ENCODE results near the gene CDK10.
"Not testable (repeated sequence)": the region's sequence is repeated elsewhere in the genome, so short reads cannot be mapped to it uniquely, and the experiment has no call there.

CDK10 gene

DNA sequence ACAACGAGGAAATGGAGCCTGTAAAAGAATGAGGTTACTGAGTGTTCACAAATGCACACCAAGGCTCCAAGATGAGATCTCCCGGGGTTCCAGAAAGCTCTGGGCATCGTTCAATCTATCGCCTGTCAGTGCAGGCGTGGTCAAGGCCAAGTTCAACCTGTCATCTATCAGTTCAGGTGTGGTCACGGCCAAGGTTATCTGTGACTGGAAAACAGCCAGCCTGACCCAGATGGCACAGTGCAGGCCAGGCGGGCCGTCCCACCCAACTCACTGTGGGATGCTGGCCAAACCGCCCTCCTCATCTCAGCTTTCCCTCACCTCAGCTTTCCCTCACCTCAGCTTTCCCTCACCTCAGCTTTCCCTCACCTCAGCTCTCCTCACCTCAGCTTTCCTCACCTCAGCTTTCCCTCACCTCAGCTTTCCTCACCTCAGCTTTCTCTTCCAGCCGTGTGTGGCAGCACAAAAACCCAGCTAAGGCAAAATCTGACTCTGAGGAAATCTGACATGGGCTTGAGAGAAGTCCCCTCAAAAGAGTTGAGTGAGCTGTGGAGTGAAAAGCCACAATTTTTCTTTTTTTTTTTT lies 31.3 kb upstream of the CDK10 start:
- no peak for TF ChIP-seq CTCF (IDR thresholded peaks at IDR 0.05; ENCODE audit: low read depth, low read length, missing control alignments)
- no peak for DNase-seq (ENCODE audit: extremely low read depth, low read depth)

DNA sequence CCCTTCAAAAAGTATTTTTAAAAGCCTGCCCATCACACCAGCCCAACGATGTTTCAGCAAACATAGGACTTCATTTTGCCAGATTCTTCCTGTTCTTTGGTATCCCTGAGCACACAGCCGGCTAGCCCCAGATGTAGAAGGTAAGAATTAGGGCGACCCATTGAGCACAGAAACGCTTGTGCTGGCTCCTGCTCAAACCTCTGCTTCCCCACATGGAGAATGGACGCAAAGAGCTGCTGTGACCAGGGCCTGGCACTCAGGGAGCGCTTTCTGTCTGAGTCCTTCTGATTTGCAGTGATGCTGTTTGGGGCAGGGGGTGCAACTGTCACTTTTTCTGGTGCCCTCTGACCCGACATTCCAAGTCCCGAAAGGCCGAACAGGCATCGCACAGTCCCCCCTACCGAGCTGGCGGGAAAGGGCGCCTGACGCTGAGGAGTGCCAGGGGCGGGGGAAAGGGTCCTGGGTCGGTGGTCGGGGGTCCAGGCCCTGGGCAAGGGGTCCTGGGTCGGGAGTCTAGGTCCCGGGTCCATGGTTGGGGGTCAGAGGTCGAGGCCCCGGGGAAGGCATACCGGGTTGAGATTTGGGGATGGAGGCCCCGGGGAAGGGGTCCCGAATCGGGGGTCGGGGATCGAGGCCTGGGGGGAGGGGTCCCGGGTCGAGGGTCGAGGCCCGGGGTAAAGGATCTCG lies 29.9 kb upstream of the CDK10 start:
- TF ChIP-seq CTCF (IDR thresholded peaks at IDR 0.05; ENCODE audit: low read depth, low read length, missing control alignments): no peak
- DNase-seq (ENCODE audit: extremely low read depth, low read depth): no peak
- H3K4me3 ChIP-seq (replicated peaks; ENCODE audit: low read depth, low read length): peak overlapping the region; percentile 86

More for the DNA sequence above, 31.3 kb upstream of the CDK10 start:
- no peak overlapping the region for H3K4me3 ChIP-seq (replicated peaks; ENCODE audit: low read depth, low read length)

GRCh38 chr16:89657442-89658220 lies 28.9 kb upstream of the CDK10 start, which contains the start of the genes CHMP1A and SPATA33:
Gene CHMP1A, minus strand, starts transcription at chr16:89657708. Its CDS starts 120 bp downstream, at chr16:89657588.
Gene SPATA33, plus strand, starts transcription at chr16:89657836. Its CDS starts 76 bp downstream, at chr16:89657912.
- peak within 1 kb of the TSS; percentile 86 for H3K4me3 ChIP-seq (replicated peaks; ENCODE audit: low read depth, low read length)
- no peak for TF ChIP-seq CTCF (IDR thresholded peaks at IDR 0.05; ENCODE audit: low read depth, low read length, missing control alignments)
- DNase-seq (ENCODE audit: extremely low read depth, low read depth): peak; percentile 39

GRCh38 chr16:89658221-89658879 lies 28.1 kb upstream of the CDK10 start:
- H3K4me3 ChIP-seq (replicated peaks; ENCODE audit: low read depth, low read length): peak overlapping the region; percentile 86
- no peak for TF ChIP-seq CTCF (IDR thresholded peaks at IDR 0.05; ENCODE audit: low read depth, low read length, missing control alignments)
- DNase-seq (ENCODE audit: extremely low read depth, low read depth): no peak

GRCh38 chr16:89660146-89660545 lies 26.3 kb upstream of the CDK10 start:
- no peak overlapping the region for H3K4me3 ChIP-seq (replicated peaks; ENCODE audit: low read depth, low read length)
- no peak for DNase-seq (ENCODE audit: extremely low read depth, low read depth)
- TF ChIP-seq CTCF (IDR thresholded peaks at IDR 0.05; ENCODE audit: low read depth, low read length, missing control alignments): no peak

- no peak for TF ChIP-seq CTCF (IDR thresholded peaks at IDR 0.05; ENCODE audit: low read depth, low read length, missing control alignments)
- no peak for DNase-seq (ENCODE audit: extremely low read depth, low read depth)
- no peak overlapping the region for H3K4me3 ChIP-seq (replicated peaks; ENCODE audit: low read depth, low read length)
Observed at GRCh38 chr16:89661215-89661614, 25.3 kb upstream of the CDK10 start.

GRCh38 chr16:89664238-89664637 lies 22.3 kb upstream of the CDK10 start:
- DNase-seq (ENCODE audit: extremely low read depth, low read depth); H3K4me3 ChIP-seq (replicated peaks; ENCODE audit: low read depth, low read length): not testable (repeated sequence)
